GM19193 (cell line): ENCODE measurements around the gene TMEM59L.

ENCODE experiments used
- POLR2A ChIP-seq: IDR thresholded peaks from 4 replicates; pipeline ENCODE4 v1.6.1; 2011; ENCODE audit not compliant: insufficient read depth, insufficient read length; ENCODE audit errors: extremely low read depth

Gene TMEM59L

GRCh38 chr19:18666784-18667183 lies 54.1 kb downstream of the TMEM59L start:
- no peak for TF ChIP-seq POLR2A

DNA sequence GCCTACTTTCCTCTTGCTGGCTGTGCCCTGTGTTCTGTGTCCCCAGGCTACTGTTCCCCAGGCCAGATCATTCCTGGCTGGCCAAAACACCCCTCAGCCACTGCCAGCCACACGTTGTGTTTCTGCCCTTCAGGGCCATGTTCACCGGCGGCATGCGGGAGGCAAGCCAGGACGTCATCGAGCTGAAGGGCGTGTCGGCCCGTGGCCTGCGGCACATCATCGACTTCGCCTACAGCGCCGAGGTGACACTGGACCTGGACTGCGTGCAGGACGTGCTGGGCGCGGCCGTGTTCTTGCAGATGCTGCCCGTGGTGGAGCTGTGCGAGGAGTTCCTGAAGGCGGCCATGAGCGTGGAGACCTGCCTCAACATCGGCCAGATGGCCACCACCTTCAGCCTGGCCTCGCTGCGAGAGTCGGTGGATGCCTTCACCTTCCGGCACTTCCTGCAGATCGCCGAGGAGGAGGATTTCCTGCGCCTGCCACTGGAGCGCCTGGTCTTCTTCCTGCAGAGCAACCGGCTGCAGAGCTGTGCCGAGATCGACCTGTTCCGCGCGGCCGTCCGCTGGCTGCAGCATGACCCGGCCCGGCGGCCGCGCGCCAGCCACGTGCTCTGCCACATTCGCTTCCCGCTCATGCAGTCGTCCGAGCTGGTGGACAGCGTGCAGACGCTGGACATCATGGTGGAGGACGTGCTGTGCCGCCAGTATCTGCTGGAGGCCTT lies 55.0 kb downstream of the TMEM59L start:
- TF ChIP-seq POLR2A: no peak

GRCh38 chr19:18668252-18668631 lies 55.6 kb downstream of the TMEM59L start:
- TF ChIP-seq POLR2A: no peak

- no peak for TF ChIP-seq POLR2A
Observed at GRCh38 chr19:18668744-18669523, 56.3 kb downstream of the TMEM59L start.

DNA sequence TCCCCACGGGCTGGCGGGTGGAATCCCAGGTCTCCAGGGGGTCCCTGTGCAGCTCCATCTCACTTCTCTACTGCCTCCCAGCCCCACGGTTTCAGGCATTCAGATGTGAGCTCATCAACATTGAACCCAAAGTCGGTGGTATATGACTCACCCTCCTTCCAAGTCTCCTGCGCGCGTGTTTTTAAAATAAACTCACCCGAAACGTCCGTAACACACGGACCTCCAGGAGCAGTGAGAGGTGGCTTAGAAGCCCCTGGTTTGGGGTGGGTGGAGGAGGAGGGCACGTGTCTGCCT lies 56.8 kb downstream of the TMEM59L start:
- TF ChIP-seq POLR2A: no peak

DNA sequence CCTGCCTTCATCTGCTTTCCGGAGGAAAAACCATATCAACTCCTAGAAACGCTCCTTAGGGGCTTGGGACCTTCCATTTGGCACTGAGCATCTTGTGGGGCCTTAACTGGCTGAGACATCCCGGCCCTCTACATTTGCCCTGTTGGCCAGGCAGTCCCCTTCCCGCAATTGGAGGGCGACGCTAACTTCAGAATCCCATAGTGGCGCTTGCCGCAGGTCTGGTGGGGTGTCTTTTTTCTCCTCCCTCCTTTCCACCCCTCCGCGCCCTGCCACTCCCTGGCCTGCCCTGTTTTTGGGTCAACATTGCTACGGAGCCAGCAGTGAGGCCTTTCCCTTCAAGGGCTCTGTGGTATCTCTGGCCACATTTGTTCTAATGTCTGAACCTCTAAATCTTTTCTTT lies 57.2 kb downstream of the TMEM59L start:
- no peak for TF ChIP-seq POLR2A

DNA sequence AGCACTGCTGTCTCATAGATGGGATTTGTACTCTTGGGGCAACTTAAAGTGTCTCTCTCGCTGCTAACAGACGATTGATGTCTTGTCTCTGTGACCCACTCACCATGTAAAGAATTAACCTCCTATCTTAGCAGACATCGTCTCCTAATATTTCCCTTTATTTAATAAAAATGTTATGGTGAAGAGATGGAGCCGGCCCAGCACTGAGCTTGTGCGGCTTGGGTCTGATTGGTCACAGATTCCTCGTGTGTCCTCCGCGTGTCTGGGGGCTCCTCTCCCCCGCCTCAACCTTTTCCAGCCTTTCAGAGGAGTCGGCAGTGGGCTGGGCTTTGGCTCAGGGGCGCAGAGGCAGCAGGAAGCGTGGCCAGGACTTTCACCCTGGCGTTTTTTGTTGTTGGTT lies 57.6 kb downstream of the TMEM59L start:
- TF ChIP-seq POLR2A: no peak
